Activated T-cell treated with anti-CD3 and anti-CD28 coated beads for 48 hours (primary cell): ENCODE data around the gene CCDC117.
"Not testable (repeated sequence)": the region's sequence is repeated elsewhere in the genome, so short reads cannot be mapped to it uniquely, and the experiment has no call there.

ENCODE experiments used
- DNase-seq: peaks from one replicate; pipeline ENCODE4 v3.0.0-alpha.2; 2020; ENCODE audit warnings: low read depth

Gene CCDC117

GRCh38 chr22:28772633-28773460, at the start of gene CCDC117:
Gene CCDC117, plus strand, starts transcription at chr22:28772695. Its CDS starts 155 bp downstream, at chr22:28772850.
- DNase-seq: peak; percentile 88

GRCh38 chr22:28728002-28728401, 44.5 kb upstream of the CCDC117 start:
- DNase-seq: no peak

- no peak for DNase-seq
Observed at GRCh38 chr22:28728621-28729313, 43.7 kb upstream of the CCDC117 start.

- DNase-seq: no peak
Observed at GRCh38 chr22:28730179-28730578, 42.3 kb upstream of the CCDC117 start.

- DNase-seq: no peak
Observed at GRCh38 chr22:28734393-28734792, 38.1 kb upstream of the CCDC117 start.

GRCh38 chr22:28736301-28737155, 36.0 kb upstream of the CCDC117 start:
- DNase-seq: no peak

GRCh38 chr22:28737701-28738100, 34.8 kb upstream of the CCDC117 start:
- DNase-seq: no peak

GRCh38 chr22:28738876-28739275, 33.6 kb upstream of the CCDC117 start:
- not testable (repeated sequence) for DNase-seq

GRCh38 chr22:28741200-28741784, 31.2 kb upstream of the CCDC117 start:
- no peak for DNase-seq

GRCh38 chr22:28741785-28742561, 30.5 kb upstream of the CCDC117 start, which contains the start of the genes CHEK2 and HSCB:
Gene CHEK2, minus strand, starts transcription at chr22:28741820. Its CDS starts 7,099 bp downstream, at chr22:28734721.
Gene HSCB, plus strand, starts transcription at chr22:28742039. Its CDS starts 57 bp downstream, at chr22:28742096.
- DNase-seq: peak; percentile 95

GRCh38 chr22:28742562-28742962, 29.9 kb upstream of the CCDC117 start:
- no peak for DNase-seq

GRCh38 chr22:28743852-28744251, 28.6 kb upstream of the CCDC117 start:
- DNase-seq: no peak

GRCh38 chr22:28750471-28750881, 22.0 kb upstream of the CCDC117 start:
- no peak for DNase-seq

- DNase-seq: not testable (repeated sequence)
Observed at GRCh38 chr22:28754512-28754911, 18.0 kb upstream of the CCDC117 start.

- no peak for DNase-seq
Observed at GRCh38 chr22:28759861-28760560, 12.5 kb upstream of the CCDC117 start.

GRCh38 chr22:28761449-28761755, 11.1 kb upstream of the CCDC117 start:
- no peak for DNase-seq

GRCh38 chr22:28762000-28762399, 10.5 kb upstream of the CCDC117 start:
- DNase-seq: not testable (repeated sequence)

- DNase-seq: no peak
Observed at GRCh38 chr22:28766628-28767027, 5.9 kb upstream of the CCDC117 start.

GRCh38 chr22:28768701-28769393, 3.6 kb upstream of the CCDC117 start:
- no peak for DNase-seq
